AG04450 (cell line): ENCODE measurements around the gene RFTN2. TPM values are rescaled to one million over a fixed set of nuclear protein-coding genes. Genes with fewer than 3 reads are reported as not detected.

Source experiments
- CTCF ChIA-PET: fragments of 300-600, 350-600 bp; formaldehyde crosslinking; extraction: SDS; loops from one replicate; lab custom pipeline; 2022; ENCODE audit warnings: antibody characterized with exemption, inconsistent platforms; lab: Charles Lee
- POLR2A ChIA-PET: fragments of 350-600 bp; formaldehyde crosslinking; extraction: SDS; loops from one replicate; lab custom pipeline; 2021; ENCODE audit warnings: antibody characterized with exemption, inconsistent platforms; lab: Yijun Ruan, JAX
- DNase-seq: peaks from one replicate; pipeline ENCODE4 v3.0.0-alpha.2; 2011; ENCODE audit warnings: low read depth, low spot score
- H3K27ac ChIP-seq: one replicate; pipeline ENCODE4 v1.5.1; 2012; ENCODE audit warnings: low read depth, low read length, control low read depth
- H3K27me3 ChIP-seq: one replicate; pipeline ENCODE4 v1.6.0; 2012; ENCODE audit warnings: low read length; ENCODE audit not compliant: control insufficient read depth, insufficient read depth
- H3K4me3 ChIP-seq: 2 replicates; pipeline ENCODE4 v1.5.1; 2011; ENCODE audit warnings: mild to moderate bottlenecking, low read depth, low read length, control low read depth
- H3K9me3 ChIP-seq: 2 replicates; pipeline ENCODE4 v1.5.1; 2012; ENCODE audit warnings: low read length; ENCODE audit not compliant: control insufficient read depth, insufficient read depth
- polyA plus RNA-seq: library from polyadenylated mRNA; depleted of rRNA; stranded (reverse); fragments of >200 nt; gene quantifications from 2 replicates; pipeline ENCODE4 v1.2.3, GENCODE V29; 2011
- TF ChIP-seq, protein P1 (sequence below): IDR thresholded peaks from 2 replicates; pipeline ENCODE4 v1.5.1; 2011; ENCODE audit warnings: low read depth, low read length, control low read depth, inconsistent platforms

Gene RFTN2
- polyA plus RNA-seq, 1 experiment: 5.7 TPM

DNA sequence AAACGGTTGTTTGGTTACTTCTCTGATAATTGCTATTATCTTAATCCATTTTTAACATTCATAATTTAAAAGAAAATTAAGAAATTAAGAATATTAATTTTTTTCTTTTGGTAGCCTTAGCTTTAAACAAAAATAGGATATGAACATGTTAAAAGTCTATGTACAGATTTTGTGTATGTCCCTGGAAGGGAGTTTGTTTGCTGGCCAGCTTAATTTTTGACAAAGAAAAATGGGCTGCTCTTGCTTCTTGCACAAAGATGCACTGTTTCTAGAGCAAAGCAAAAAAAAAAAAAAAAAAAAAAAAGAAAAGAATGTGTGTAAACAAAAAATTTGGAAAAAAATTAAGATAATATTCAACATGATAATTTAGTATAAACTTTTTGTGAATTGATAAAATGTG is 1.3 kb downstream of the RFTN2 start:
- H3K4me3 ChIP-seq: peak overlapping the region; percentile 26; the same call in 1 of the 2 replicates
- no peak overlapping the region for H3K27ac ChIP-seq
- H3K27me3 ChIP-seq: no peaks in the 10 kb centered on the region
- ChIA-PET CTCF (interaction anchor here (0.6 to 3.4 kb wide), 2 partner anchors 33 to 596 kb away, joined by 3 to 17 read pairs; no protein-coding TSS in a partner anchor), POLR2A (interaction anchor here (0.7 kb wide), 3 partner anchors 963 to 1506 kb away, joined by 3 to 5 read pairs (median 4); no protein-coding TSS in a partner anchor)
- no peak for DNase-seq
- TF ChIP-seq, protein P1, sequence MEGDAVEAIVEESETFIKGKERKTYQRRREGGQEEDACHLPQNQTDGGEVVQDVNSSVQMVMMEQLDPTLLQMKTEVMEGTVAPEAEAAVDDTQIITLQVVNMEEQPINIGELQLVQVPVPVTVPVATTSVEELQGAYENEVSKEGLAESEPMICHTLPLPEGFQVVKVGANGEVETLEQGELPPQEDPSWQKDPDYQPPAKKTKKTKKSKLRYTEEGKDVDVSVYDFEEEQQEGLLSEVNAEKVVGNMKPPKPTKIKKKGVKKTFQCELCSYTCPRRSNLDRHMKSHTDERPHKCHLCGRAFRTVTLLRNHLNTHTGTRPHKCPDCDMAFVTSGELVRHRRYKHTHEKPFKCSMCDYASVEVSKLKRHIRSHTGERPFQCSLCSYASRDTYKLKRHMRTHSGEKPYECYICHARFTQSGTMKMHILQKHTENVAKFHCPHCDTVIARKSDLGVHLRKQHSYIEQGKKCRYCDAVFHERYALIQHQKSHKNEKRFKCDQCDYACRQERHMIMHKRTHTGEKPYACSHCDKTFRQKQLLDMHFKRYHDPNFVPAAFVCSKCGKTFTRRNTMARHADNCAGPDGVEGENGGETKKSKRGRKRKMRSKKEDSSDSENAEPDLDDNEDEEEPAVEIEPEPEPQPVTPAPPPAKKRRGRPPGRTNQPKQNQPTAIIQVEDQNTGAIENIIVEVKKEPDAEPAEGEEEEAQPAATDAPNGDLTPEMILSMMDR: no peak
- H3K9me3 ChIP-seq: no peaks in the 10 kb centered on the region

DNA sequence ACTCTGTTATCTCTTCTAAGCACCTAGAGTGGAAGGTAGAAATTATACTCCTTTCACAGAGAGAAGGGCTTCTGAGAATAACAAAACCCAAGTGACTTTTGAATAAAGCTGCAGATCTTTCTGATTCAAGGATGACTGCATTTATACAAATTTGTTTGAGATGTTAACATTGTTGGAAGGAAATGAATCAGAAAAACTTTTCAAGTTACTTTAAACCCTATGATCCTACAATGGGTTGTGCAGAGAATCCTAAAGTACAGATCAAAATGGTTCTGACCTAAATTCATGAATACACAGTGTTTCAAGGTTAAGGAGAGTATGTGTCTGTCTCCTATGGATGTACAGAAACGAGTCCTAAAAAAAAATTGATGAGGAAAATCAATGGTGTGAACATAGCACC is 1.8 kb downstream of the RFTN2 start:
- TF ChIP-seq, protein P1: no peak
- DNase-seq: no peak
- CTCF ChIA-PET: interaction anchor here (0.6 to 3.4 kb wide), 3 partner anchors 34 to 596 kb away, joined by 3 to 17 read pairs (median 6); no protein-coding TSS in a partner anchor
- POLR2A ChIA-PET: no interaction called here
- Histone ChIP-seq H3K4me3 (peak overlapping the region; percentile 4; the same call in 1 of the 2 replicates), H3K9me3 (no peaks in the 10 kb centered on the region), H3K27me3 (no peaks in the 10 kb centered on the region), H3K27ac (no peak overlapping the region)

DNA sequence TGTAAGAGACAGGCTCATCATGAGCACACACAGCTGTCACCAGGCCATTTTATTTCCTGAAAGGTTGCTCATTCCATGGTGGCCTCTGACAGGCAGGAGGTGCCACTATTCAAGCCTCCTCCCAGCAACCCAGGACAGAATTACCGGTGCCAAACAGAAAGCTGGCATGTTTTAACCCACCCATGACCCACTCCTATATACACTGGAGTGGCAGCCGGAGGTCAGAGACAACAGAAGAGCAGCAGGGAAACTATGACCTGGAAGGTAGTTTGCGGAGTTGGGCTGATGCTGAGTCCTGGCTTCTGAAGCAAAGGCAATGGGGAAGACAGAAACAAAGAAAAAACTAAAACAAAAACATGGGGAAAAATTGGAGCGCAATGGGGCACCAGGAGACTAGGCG is 2.3 kb downstream of the RFTN2 start:
- CTCF ChIA-PET: interaction anchor here (0.6 to 3.4 kb wide), 2 partner anchors 34 to 39 kb away, joined by 6 to 17 read pairs; no protein-coding TSS in a partner anchor
- Histone ChIP-seq H3K9me3 (no peaks in the 10 kb centered on the region), H3K4me3 (peak overlapping the region; percentile 11), H3K27ac (no peak overlapping the region), H3K27me3 (no peaks in the 10 kb centered on the region)
- no peak for DNase-seq
- POLR2A ChIA-PET: no interaction called here
- TF ChIP-seq, protein P1: no peak

DNA sequence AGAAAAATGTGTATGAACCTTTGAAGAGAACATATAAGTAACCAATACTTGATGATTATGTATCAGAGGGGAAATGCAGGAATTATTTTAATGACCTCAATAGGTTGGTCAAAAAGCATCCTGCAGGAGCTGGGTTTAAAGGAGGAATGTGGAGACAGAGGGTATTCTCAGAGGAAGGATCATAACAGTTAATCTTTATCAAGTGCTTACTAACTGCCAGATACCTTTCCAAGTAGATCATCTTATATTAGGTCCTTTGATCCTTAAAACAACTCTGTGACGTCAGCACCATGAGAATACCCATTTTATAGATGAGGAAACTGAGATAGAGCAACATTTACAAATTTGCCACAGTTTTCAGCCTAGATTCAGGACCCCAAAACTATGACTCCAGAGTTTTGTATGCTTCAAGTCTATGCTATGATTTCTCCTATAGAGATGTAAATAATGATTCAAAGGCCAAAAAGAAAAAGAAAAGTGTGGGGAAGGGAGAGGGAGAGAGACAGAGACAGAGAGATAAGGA is 3.0 kb downstream of the RFTN2 start:
- ChIA-PET CTCF (interaction anchor here (0.8 kb wide), 1 partner anchor 1799 kb away, joined by 3 read pairs; no protein-coding TSS in a partner anchor), POLR2A (no interaction called here)
- Histone ChIP-seq H3K9me3 (no peaks in the 10 kb centered on the region; the same call in 1 of the 2 replicates), H3K27ac (no peak overlapping the region), H3K27me3 (no peaks in the 10 kb centered on the region), H3K4me3 (no peak overlapping the region)
- no peak for DNase-seq
- TF ChIP-seq, protein P1: no peak

DNA sequence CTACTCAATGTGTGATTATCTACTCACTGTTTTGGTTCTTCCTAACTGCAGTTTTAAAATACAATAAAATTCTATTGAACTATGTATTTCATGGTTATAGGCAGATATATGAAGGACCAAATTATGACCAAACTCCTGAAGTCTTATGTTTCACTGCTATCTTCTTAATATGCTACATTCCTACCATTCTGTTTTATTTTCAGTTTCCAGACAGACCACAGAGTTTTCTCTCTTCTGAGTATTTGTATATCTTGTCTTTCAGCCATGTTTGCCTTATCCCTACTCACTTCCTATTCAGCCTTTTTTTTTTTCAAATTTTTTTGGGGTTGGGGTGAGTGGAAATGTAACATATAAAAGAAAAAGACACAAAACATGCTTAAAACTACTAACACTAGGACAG is 6.3 kb downstream of the RFTN2 start:
- Histone ChIP-seq H3K4me3 (no peak overlapping the region), H3K9me3 (no peaks in the 10 kb centered on the region; the same call in 1 of the 2 replicates), H3K27me3 (no peaks in the 10 kb centered on the region), H3K27ac (no peak overlapping the region)
- no peak for DNase-seq
- ChIA-PET CTCF (no interaction called here), POLR2A (no interaction called here)
- TF ChIP-seq, protein P1: no peak
